Natural killer cell (primary cell): Measurements from ENCODE around the gene AKAP8L. TPM values are rescaled to one million over a fixed set of nuclear protein-coding genes. Genes with fewer than 3 reads are reported as not detected.

ENCODE experiments used
- ATAC-seq, 3 donors: fragments of 150-1000 bp in 2 of 3; fragments of 200-7000 bp in 1 of 3; cut with Tn5 transposase; 1 replicate in 1 of 3; 2 replicates in 2 of 3; pipeline ENCODE4 v1.10.0; 2021; ENCODE audit warnings: mild to moderate bottlenecking in 2 of 3, moderate library complexity in 2 of 3
- DNase-seq, 2 donors: peaks; one replicate each; pipeline versions ENCODE4 v3.0.0 to v3.0.0-alpha.2; 2013 to 2021; ENCODE audit warnings: mixed read lengths in 1 of 2
- H3K27ac ChIP-seq: one replicate; pipeline ENCODE4 v1.5.1; 2013; ENCODE audit warnings: mild to moderate bottlenecking, low read length
- H3K27me3 ChIP-seq: one replicate; pipeline ENCODE4 v1.6.1; 2013; ENCODE audit warnings: low read length; ENCODE audit not compliant: control insufficient read depth, insufficient read depth
- H3K36me3 ChIP-seq: one replicate; pipeline ENCODE4 v1.6.1; 2013; ENCODE audit warnings: low read length; ENCODE audit not compliant: control insufficient read depth, insufficient read depth
- H3K4me1 ChIP-seq: one replicate; pipeline ENCODE4 v1.6.1; 2013; ENCODE audit warnings: low read length; ENCODE audit not compliant: control insufficient read depth, insufficient read depth
- H3K4me3 ChIP-seq: one replicate; pipeline ENCODE4 v1.5.1; 2013; ENCODE audit warnings: low read length
- H3K9me3 ChIP-seq: one replicate; pipeline ENCODE4 v1.6.1; 2013; ENCODE audit warnings: low read length; ENCODE audit not compliant: control insufficient read depth, insufficient read depth
- H3K27ac Mint-ChIP-seq, 2 donors: one replicate each; pipeline ENCODE4 v1.8.0; 2022; ENCODE audit warnings: mild to moderate bottlenecking in 2 of 2, mixed read lengths in 2 of 2, moderate library complexity in 1 of 2
- H3K27me3 Mint-ChIP-seq, 2 donors: one replicate each; pipeline ENCODE4 v1.8.0; 2022; ENCODE audit warnings: low read depth in 2 of 2, mixed read lengths in 2 of 2
- H3K36me3 Mint-ChIP-seq: one replicate; pipeline ENCODE4 v1.8.0; 2022; ENCODE audit warnings: mixed read lengths
- H3K4me1 Mint-ChIP-seq, 2 donors: one replicate each; pipeline ENCODE4 v1.8.0; 2022; ENCODE audit warnings: mixed read lengths in 2 of 2
- H3K4me3 Mint-ChIP-seq: one replicate; pipeline ENCODE4 v1.8.0; 2022; ENCODE audit warnings: mild to moderate bottlenecking, moderate library complexity, mixed read lengths
- H3K9me3 Mint-ChIP-seq, 2 donors: one replicate each; pipeline ENCODE4 v1.8.0; 2022; ENCODE audit warnings: mixed read lengths in 2 of 2
- WGBS: methylation state at CpG from one replicate; pipeline ENCODE4 v1.1.7; 2013; ENCODE audit warnings: missing lambda C conversion rate; ENCODE audit not compliant: insufficient coverage; 5-methylcytosine and 5-hydroxymethylcytosine counted together
- intact Hi-C: fragments of 100-400 bp; cut with micrococcal nuclease; formaldehyde crosslinking; loops from one replicate; pipeline ENCODE4 v1.14.2; 2022
- total RNA-seq, 4 donors: library from RNA; stranded (reverse); fragments of 120-200 nt in 1 of 4; gene quantifications; one replicate each; pipeline versions ENCODE4 v1.2.3 to v1.2.4, GENCODE V29; 2013 to 2022
- TF ChIP-seq, protein P1 (sequence below): fragments of 200-600 bp; IDR thresholded peaks from one replicate; pipeline ENCODE4 v1.8.0; 2022; ENCODE audit warnings: antibody characterized with exemption

AKAP8L gene
- total RNA-seq, 3 donors from 2014 or later (not counting 1 experiment from before 2014, with no cell fraction given) = 144 to 174 (median 173) TPM

DNA sequence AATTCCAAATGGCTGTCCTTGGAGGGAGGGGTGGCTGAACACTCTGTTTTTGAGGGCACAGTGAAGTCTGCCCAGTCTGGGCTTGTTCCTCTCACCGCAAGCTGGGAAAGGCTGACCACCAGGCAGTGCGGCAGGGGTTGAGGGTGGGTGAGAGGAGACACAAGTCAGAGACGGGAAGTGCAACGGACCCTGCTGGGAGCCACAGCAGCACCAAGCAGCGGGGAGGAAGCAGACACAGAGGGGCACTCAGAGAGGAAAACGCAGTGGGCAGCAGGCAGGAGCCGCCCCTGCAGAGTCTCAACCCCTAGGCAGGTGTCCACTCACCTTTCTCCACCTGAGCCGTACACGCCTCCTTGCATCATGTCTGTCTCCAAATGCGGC is 15.6 kb downstream of the AKAP8L start:
- H3K4me3 Mint-ChIP-seq = no peak overlapping the region
- no peaks in the 10 kb centered on the region for H3K27me3 Mint-ChIP-seq
- peaks cover 28 to 29% of the 10 kb centered on the region in 2 donors for H3K4me1 Mint-ChIP-seq
- TF ChIP-seq, protein P1, sequence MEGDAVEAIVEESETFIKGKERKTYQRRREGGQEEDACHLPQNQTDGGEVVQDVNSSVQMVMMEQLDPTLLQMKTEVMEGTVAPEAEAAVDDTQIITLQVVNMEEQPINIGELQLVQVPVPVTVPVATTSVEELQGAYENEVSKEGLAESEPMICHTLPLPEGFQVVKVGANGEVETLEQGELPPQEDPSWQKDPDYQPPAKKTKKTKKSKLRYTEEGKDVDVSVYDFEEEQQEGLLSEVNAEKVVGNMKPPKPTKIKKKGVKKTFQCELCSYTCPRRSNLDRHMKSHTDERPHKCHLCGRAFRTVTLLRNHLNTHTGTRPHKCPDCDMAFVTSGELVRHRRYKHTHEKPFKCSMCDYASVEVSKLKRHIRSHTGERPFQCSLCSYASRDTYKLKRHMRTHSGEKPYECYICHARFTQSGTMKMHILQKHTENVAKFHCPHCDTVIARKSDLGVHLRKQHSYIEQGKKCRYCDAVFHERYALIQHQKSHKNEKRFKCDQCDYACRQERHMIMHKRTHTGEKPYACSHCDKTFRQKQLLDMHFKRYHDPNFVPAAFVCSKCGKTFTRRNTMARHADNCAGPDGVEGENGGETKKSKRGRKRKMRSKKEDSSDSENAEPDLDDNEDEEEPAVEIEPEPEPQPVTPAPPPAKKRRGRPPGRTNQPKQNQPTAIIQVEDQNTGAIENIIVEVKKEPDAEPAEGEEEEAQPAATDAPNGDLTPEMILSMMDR = no peak
- DNase-seq = no peak
- ATAC-seq = no peak
- H3K27ac Mint-ChIP-seq = no peak overlapping the region
- H3K4me3 ChIP-seq = no peak overlapping the region
- no peaks in the 10 kb centered on the region for H3K9me3 ChIP-seq
- no peaks in the 10 kb centered on the region for H3K36me3 Mint-ChIP-seq
- H3K9me3 Mint-ChIP-seq = no peaks in the 10 kb centered on the region
- H3K36me3 ChIP-seq = peaks cover 58% of the 10 kb centered on the region
- no peaks in the 10 kb centered on the region for H3K27me3 ChIP-seq
- no peak overlapping the region for H3K27ac ChIP-seq
- intact Hi-C loops = no loop called here
- H3K4me1 ChIP-seq = peaks cover 10% of the 10 kb centered on the region
- 98% methylated on average over 10 of the region's 10 CpGs for WGBS

DNA sequence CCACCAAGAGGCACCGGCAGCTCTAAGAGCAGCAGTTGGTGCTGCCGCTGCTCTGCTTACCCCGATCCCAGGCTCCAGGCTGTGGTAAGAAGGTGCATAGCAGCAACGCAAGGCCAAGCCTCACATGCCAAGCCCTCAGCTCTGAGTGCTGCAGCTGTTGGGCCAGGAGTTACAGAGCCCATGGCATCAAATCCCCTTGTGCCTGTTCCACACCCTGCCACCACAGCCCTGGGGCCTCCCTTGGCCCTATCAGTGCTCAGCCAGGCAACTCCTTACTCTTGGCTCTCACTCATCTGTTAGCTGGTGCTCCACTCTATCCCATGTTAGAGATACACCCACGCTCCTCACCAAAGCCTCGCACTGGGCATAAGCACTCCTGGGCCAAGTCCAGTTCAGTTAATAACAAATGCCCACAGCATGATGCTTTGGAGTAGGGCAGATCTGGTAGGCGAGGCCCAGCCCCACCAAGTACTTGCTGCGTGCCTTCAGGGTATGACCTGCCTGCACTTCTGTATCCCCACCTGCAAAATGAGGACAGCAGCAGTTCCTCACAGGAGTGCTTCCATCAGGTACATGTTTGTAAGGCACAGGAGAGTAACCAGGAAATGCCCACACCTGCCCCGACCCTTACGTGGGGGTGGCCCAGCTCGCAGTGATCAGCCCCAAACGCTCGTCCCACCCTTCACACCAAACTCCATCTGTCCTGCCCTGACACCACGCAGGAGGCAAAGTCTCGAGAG is 16.2 kb downstream of the AKAP8L start:
- intact Hi-C loops = no loop called here
- no peak for ATAC-seq
- Histone ChIP-seq H3K36me3 (peaks cover 62% of the 10 kb centered on the region), H3K27me3 (no peaks in the 10 kb centered on the region), H3K9me3 (no peaks in the 10 kb centered on the region), H3K27ac (no peak overlapping the region), H3K4me1 (peaks cover 10% of the 10 kb centered on the region), H3K4me3 (no peak overlapping the region)
- H3K27ac Mint-ChIP-seq = no peak overlapping the region
- TF ChIP-seq, protein P1 = no peak
- H3K27me3 Mint-ChIP-seq = no peaks in the 10 kb centered on the region
- H3K36me3 Mint-ChIP-seq = peaks cover 3% of the 10 kb centered on the region
- no peak for DNase-seq
- 96% methylated on average over 15 of the region's 15 CpGs for WGBS
- H3K4me3 Mint-ChIP-seq = no peak overlapping the region
- no peaks in the 10 kb centered on the region for H3K9me3 Mint-ChIP-seq
- H3K4me1 Mint-ChIP-seq = peaks cover 28 to 31% of the 10 kb centered on the region in 2 donors

DNA sequence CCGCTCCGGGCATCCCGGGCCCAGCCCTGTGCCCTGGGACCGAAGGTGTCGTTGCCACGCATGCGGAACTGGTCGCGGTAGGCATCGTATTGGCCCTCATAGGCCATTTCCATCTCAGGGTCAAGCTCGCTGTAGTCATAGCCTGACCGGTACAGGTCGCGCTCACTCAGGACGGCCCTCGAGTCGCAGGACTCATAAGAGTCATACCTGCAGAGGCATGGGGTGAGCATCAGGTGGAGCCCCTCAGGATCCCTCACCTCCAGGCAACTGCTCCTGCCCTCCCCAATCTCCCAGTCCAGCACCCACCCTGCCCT is 17.4 kb downstream of the AKAP8L start:
- Histone ChIP-seq H3K4me3 (no peak overlapping the region), H3K36me3 (peaks cover 73% of the 10 kb centered on the region), H3K4me1 (peaks cover 10% of the 10 kb centered on the region), H3K27ac (no peak overlapping the region), H3K27me3 (no peaks in the 10 kb centered on the region), H3K9me3 (no peaks in the 10 kb centered on the region)
- TF ChIP-seq, protein P1 = no peak
- Mint-ChIP-seq H3K36me3 (peaks cover 12% of the 10 kb centered on the region), H3K4me1 (peaks cover 26 to 40% of the 10 kb centered on the region in 2 donors), H3K27ac (no peak overlapping the region), H3K4me3 (no peak overlapping the region), H3K9me3 (no peaks in the 10 kb centered on the region), H3K27me3 (no peaks in the 10 kb centered on the region)
- DNase-seq (no peak), ATAC-seq (no peak)
- intact Hi-C loops = no loop called here
- WGBS = 98% methylated on average over 17 of the region's 17 CpGs
